Astrocyte (in vitro differentiated cells and primary cell): ENCODE measurements around the gene OSBPL2. TPM values are rescaled to one million over a fixed set of nuclear protein-coding genes. Genes with fewer than 3 reads are reported as not detected.

Source experiments
- DNase-seq: peaks from one replicate; pipeline ENCODE4 v3.0.0-alpha.2; 2010; ENCODE audit warnings: low read depth
- FAIRE-seq: peaks from 2 replicates; lab custom pipeline; 2011; peaks lifted over from hg19 to GRCh38; lab: Jason Lieb, UNC
- H2AFZ ChIP-seq: 2 replicates; pipeline ENCODE4 v1.6.0; 2012; ENCODE audit warnings: low read depth, low read length, inconsistent platforms
- H3K27ac ChIP-seq: 2 replicates; pipeline ENCODE4 v1.5.1; 2011; ENCODE audit warnings: low read depth, low read length, inconsistent platforms
- H3K27me3 ChIP-seq: 2 replicates; pipeline ENCODE4 v1.6.0; 2011; ENCODE audit warnings: low read length, inconsistent platforms; ENCODE audit not compliant: insufficient read depth
- H3K36me3 ChIP-seq: 2 replicates; pipeline ENCODE4 v1.5.1; 2011; ENCODE audit warnings: low read length, inconsistent platforms; ENCODE audit not compliant: insufficient read depth
- H3K4me1 ChIP-seq: 2 replicates; pipeline ENCODE4 v1.5.1; 2011; ENCODE audit warnings: low read length, inconsistent platforms; ENCODE audit not compliant: insufficient read depth
- H3K4me2 ChIP-seq: 2 replicates; pipeline ENCODE4 v1.6.0; 2012; ENCODE audit warnings: low read length, inconsistent platforms
- H3K4me3 ChIP-seq: 2 replicates; pipeline ENCODE4 v1.5.1; 2011; ENCODE audit warnings: low read depth, mild to moderate bottlenecking, low read length, inconsistent platforms; ENCODE audit not compliant: insufficient read depth
- H3K79me2 ChIP-seq: 2 replicates; pipeline ENCODE4 v1.6.0; 2012; ENCODE audit warnings: mild to moderate bottlenecking, low read length, inconsistent platforms; ENCODE audit not compliant: insufficient read depth
- H3K9ac ChIP-seq: 2 replicates; pipeline ENCODE4 v1.6.0; 2012; ENCODE audit warnings: mild to moderate bottlenecking, low read length, inconsistent platforms
- H3K9me3 ChIP-seq: 2 replicates; pipeline ENCODE4 v1.5.1; 2012; ENCODE audit warnings: low read depth, mild to moderate bottlenecking, low read length, inconsistent platforms; ENCODE audit not compliant: insufficient read depth
- H4K20me1 ChIP-seq: 2 replicates; pipeline ENCODE4 v1.6.0; 2012; ENCODE audit warnings: low read length, inconsistent platforms; ENCODE audit not compliant: insufficient read depth
- H3K27ac Mint-ChIP-seq: one replicate; pipeline ENCODE4 v1.8.0; 2021; ENCODE audit warnings: mild to moderate bottlenecking, mixed read lengths; ENCODE audit not compliant: unreplicated experiment
- H3K27me3 Mint-ChIP-seq: one replicate; pipeline ENCODE4 v1.8.0; 2021; ENCODE audit warnings: low read depth, mixed read lengths; ENCODE audit not compliant: unreplicated experiment
- H3K36me3 Mint-ChIP-seq: one replicate; pipeline ENCODE4 v1.8.0; 2021; ENCODE audit warnings: low read depth, mixed read lengths; ENCODE audit not compliant: unreplicated experiment
- H3K4me1 Mint-ChIP-seq: one replicate; pipeline ENCODE4 v1.8.0; 2021; ENCODE audit warnings: low read depth, mixed read lengths; ENCODE audit not compliant: unreplicated experiment
- H3K4me3 Mint-ChIP-seq: one replicate; pipeline ENCODE4 v1.8.0; 2021; ENCODE audit warnings: mild to moderate bottlenecking, moderate library complexity, mixed read lengths; ENCODE audit not compliant: unreplicated experiment
- H3K9me3 Mint-ChIP-seq: one replicate; pipeline ENCODE4 v1.8.0; 2021; ENCODE audit warnings: mild to moderate bottlenecking, mixed read lengths; ENCODE audit not compliant: unreplicated experiment
- CTCF ChIP-seq: IDR thresholded peaks from 2 replicates; pipeline ENCODE4 v1.5.1; 2011; ENCODE audit warnings: low read depth, mild to moderate bottlenecking, inconsistent platforms, low read length, moderate library complexity; ENCODE audit not compliant: insufficient read depth
- EZH2 ChIP-seq: IDR thresholded peaks from 2 replicates; pipeline ENCODE4 v1.6.1; 2012; ENCODE audit warnings: mild to moderate bottlenecking, low read length, inconsistent platforms; ENCODE audit not compliant: insufficient read depth
- total RNA-seq: library from RNA; stranded (reverse); gene quantifications from 2 replicates; pipeline ENCODE4 v1.2.1, GENCODE V29; 2021

The OSBPL2 gene
- total RNA-seq, 1 donor from 2014 or later, result 60.3 TPM

GRCh38 chr20:62297449-62298227 is 59.3 kb downstream of the OSBPL2 start:
- H3K79me2 ChIP-seq, result no peaks in the 10 kb centered on the region
- DNase-seq (no peak), FAIRE-seq (no peak)
- Mint-ChIP-seq H3K4me1 (no peaks in the 10 kb centered on the region), H3K27me3 (no peaks in the 10 kb centered on the region), H3K4me3 (peak overlapping the region; percentile 20), H3K27ac (no peak overlapping the region), H3K36me3 (peaks cover 8% of the 10 kb centered on the region), H3K9me3 (no peaks in the 10 kb centered on the region)
- no peak overlapping the region for H3K9ac ChIP-seq
- H3K27me3 ChIP-seq, result no peaks in the 10 kb centered on the region
- no peak overlapping the region for H3K4me3 ChIP-seq
- H2AFZ ChIP-seq, result no peak overlapping the region
- no peak for TF ChIP-seq CTCF
- no peak for TF ChIP-seq EZH2
- H3K9me3 ChIP-seq, result no peaks in the 10 kb centered on the region
- H3K36me3 ChIP-seq, result peaks cover 4% of the 10 kb centered on the region
- no peak overlapping the region for H3K4me2 ChIP-seq
- peaks cover 3% of the 10 kb centered on the region for H4K20me1 ChIP-seq
- H3K27ac ChIP-seq, result no peak overlapping the region
- H3K4me1 ChIP-seq, result no peaks in the 10 kb centered on the region

GRCh38 chr20:62298577-62299249 is 60.4 kb downstream of the OSBPL2 start:
- no peaks in the 10 kb centered on the region for H3K9me3 Mint-ChIP-seq
- no peak overlapping the region for H3K4me2 ChIP-seq
- no peak overlapping the region for H3K4me3 ChIP-seq
- H4K20me1 ChIP-seq, result peaks cover 9% of the 10 kb centered on the region
- H3K27me3 Mint-ChIP-seq, result no peaks in the 10 kb centered on the region
- peaks cover 7% of the 10 kb centered on the region for H3K79me2 ChIP-seq
- H3K36me3 ChIP-seq, result peaks cover 4% of the 10 kb centered on the region
- peaks cover 8% of the 10 kb centered on the region for H3K36me3 Mint-ChIP-seq
- H3K4me1 ChIP-seq, result no peaks in the 10 kb centered on the region
- H3K4me1 Mint-ChIP-seq, result no peaks in the 10 kb centered on the region
- no peak overlapping the region for H3K9ac ChIP-seq
- no peak for FAIRE-seq
- TF ChIP-seq EZH2 (no peak), CTCF (no peak)
- no peaks in the 10 kb centered on the region for H3K9me3 ChIP-seq
- H2AFZ ChIP-seq, result no peak overlapping the region
- DNase-seq, result no peak
- H3K27me3 ChIP-seq, result no peaks in the 10 kb centered on the region
- H3K27ac ChIP-seq, result no peak overlapping the region
- peak overlapping the region; percentile 41 for H3K27ac Mint-ChIP-seq
- H3K4me3 Mint-ChIP-seq, result no peak overlapping the region
